Sigmoid colon (tissue), 7 donors: Measurements from ENCODE around the gene PLEKHD1. TPM values are rescaled to one million over a fixed set of nuclear protein-coding genes. Genes with fewer than 3 reads are reported as not detected.

Experiments used
- polyA plus RNA-seq, 3 donors: library from polyadenylated mRNA; stranded (reverse); fragments of 200-250 nt; gene quantifications; one replicate each; pipeline ENCODE4 v1.2.3, GENCODE V29; 2013
- total RNA-seq, 4 donors: library from RNA; depleted of rRNA; stranded (reverse); fragments of >200 nt; gene quantifications; one replicate each; pipeline ENCODE4 v1.1.0, GENCODE V29; 2016
- donor health status: healthy with polysubstance abuse.
- donor health status: Bipolar disorder and iron deficiency.
- donor health status: healthy.

Gene PLEKHD1
- total and polyA plus RNA-seq, 7 donors: under 0.01 to 0.55 (median 0.06) TPM; not detected in 2

Other genes with a start within 250 kb of the PLEKHD1 start
- gene GALNT16, start 224.6 kb upstream of the PLEKHD1 start, total RNA-seq: 10 to 100 TPM in 2 of 4 donors, 1 to 10 TPM in 2; 4.3 to 20.5 (median 9.4) TPM
- gene GALNT16, start 224.6 kb upstream of the PLEKHD1 start, polyA plus RNA-seq: 1 to 10 TPM in 2 of 3 donors, not detected in 1; 2.4 to 3.0 TPM
- gene ERH, start 86.4 kb upstream of the PLEKHD1 start, total RNA-seq: 100 to 1,000 TPM in 2 of 4 donors, 10 to 100 TPM in 2; 65.6 to 106 (median 87.9) TPM
- 100 to 1,000 TPM; 136 to 168 (median 157) TPM for gene ERH, start 86.4 kb upstream of the PLEKHD1 start, polyA plus RNA-seq
- 10 to 100 TPM; 39.0 to 47.4 (median 42.0) TPM for gene SLC39A9, start 86.0 kb upstream of the PLEKHD1 start, total RNA-seq
- 10 to 100 TPM; 11.4 to 32.5 (median 17.6) TPM for gene SLC39A9, start 86.0 kb upstream of the PLEKHD1 start, polyA plus RNA-seq
- not detected for gene CCDC177, start 90.1 kb downstream of the PLEKHD1 start, total RNA-seq
- not detected for gene CCDC177, start 90.1 kb downstream of the PLEKHD1 start, polyA plus RNA-seq
- gene SUSD6, start 126.9 kb downstream of the PLEKHD1 start, total RNA-seq: 10 to 100 TPM; 13.5 to 62.0 (median 18.6) TPM
- gene SUSD6, start 126.9 kb downstream of the PLEKHD1 start, polyA plus RNA-seq: 10 to 100 TPM in 2 of 3 donors, 1 to 10 TPM in 1; 5.4 to 36.7 (median 10.4) TPM